ENCODE data around the gene IL24.

DNA sequence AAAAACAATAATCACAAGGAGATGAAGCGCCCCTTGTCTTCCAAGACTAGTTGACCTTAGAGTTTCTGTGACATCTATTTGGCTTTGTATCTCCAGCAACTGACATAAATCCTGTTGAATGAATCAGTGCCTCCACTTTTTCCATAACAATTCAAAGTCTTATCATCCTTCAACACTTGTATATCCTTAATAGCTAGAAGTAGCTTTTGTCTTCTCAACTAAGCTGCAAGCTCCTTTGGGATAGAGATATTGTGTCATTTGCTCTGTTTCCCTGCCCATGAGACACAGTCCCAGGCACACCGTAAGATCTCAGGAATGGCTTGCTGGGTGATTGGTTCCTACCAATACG, 43.3 kb downstream of the IL24 start:
- TF ChIP-seq, protein P1, sequence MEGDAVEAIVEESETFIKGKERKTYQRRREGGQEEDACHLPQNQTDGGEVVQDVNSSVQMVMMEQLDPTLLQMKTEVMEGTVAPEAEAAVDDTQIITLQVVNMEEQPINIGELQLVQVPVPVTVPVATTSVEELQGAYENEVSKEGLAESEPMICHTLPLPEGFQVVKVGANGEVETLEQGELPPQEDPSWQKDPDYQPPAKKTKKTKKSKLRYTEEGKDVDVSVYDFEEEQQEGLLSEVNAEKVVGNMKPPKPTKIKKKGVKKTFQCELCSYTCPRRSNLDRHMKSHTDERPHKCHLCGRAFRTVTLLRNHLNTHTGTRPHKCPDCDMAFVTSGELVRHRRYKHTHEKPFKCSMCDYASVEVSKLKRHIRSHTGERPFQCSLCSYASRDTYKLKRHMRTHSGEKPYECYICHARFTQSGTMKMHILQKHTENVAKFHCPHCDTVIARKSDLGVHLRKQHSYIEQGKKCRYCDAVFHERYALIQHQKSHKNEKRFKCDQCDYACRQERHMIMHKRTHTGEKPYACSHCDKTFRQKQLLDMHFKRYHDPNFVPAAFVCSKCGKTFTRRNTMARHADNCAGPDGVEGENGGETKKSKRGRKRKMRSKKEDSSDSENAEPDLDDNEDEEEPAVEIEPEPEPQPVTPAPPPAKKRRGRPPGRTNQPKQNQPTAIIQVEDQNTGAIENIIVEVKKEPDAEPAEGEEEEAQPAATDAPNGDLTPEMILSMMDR (conservative IDR thresholded peaks at IDR 0.05) = no peak
- TF ChIP-seq ZFX (IDR thresholded peaks at IDR 0.05) = no peak
